ENCODE results near the gene ESYT1. TPM values are rescaled to one million over a fixed set of nuclear protein-coding genes. Genes with fewer than 3 reads are reported as not detected.

Gene ESYT1
- total RNA-seq, 4 donors from 2014 or later, result 151 to 245 (median 214) TPM

GRCh38 chr12:56124133-56124532 is 3.9 kb upstream of the ESYT1 start:
- Histone ChIP-seq H3K4me1 (peaks cover 61 to 77% (median 71%) of the 10 kb centered on the region in 4 donors), H3K36me3 (peaks cover 11 to 24% (median 20%) of the 10 kb centered on the region in 4 donors), H3K4me3 (no peak overlapping the region), H3K27ac (replicated peaks in 1 of 4) (peak overlapping the region; percentile 15 to 98 (median 94)), H3K9me3 (no peaks in the 10 kb centered on the region), H3K27me3 (no peaks in the 10 kb centered on the region)
- DNase-seq (ENCODE audit: extremely low spot score), result no peak
- WGBS, result 87% methylated on average over 4 of the region's 4 CpGs
- intact Hi-C loops (cut with DNase I), result loop anchor here (10.0 kb wide), 2 partner anchors 341 to 511 kb away; partner anchors contain the start of genes BAZ2A and SPRYD4
- TF ChIP-seq CTCF (IDR thresholded peaks at IDR 0.05), result no peak
- no peak for TF ChIP-seq POLR2AphosphoS5 (IDR thresholded peaks at IDR 0.05)
- TF ChIP-seq EP300 (IDR thresholded peaks at IDR 0.05), result no peak
- no peak for TF ChIP-seq POLR2A (IDR thresholded peaks at IDR 0.05; ENCODE audit: low read depth)

- peaks cover 5 to 22% (median 21%) of the 10 kb centered on the region in 4 donors for H3K36me3 ChIP-seq
- peak overlapping the region; percentile 79 to 98 (median 96) for H3K27ac ChIP-seq (replicated peaks in 1 of 4)
- TF ChIP-seq EP300 (IDR thresholded peaks at IDR 0.05) (no peak), POLR2A (IDR thresholded peaks at IDR 0.05; ENCODE audit: low read depth) (no peak), CTCF (IDR thresholded peaks at IDR 0.05) (no peak)
- intact Hi-C loops (cut with DNase I), result loop anchor here (1.0 to 10.0 kb wide), 4 partner anchors 33 to 508 kb away; partner anchors contain the start of genes BAZ2A, SMARCC2 and SPRYD4
- H3K27me3 ChIP-seq, result no peaks in the 10 kb centered on the region
- H3K4me3 ChIP-seq, result peak overlapping the region in 1 of 4 donors; percentile 22
- WGBS, result 41% methylated on average over 3 of the region's 3 CpGs
- peaks cover 52 to 73% (median 64%) of the 10 kb centered on the region in 4 donors for H3K4me1 ChIP-seq
- H3K9me3 ChIP-seq, result no peaks in the 10 kb centered on the region
- no peak for DNase-seq (ENCODE audit: extremely low spot score)
Measured at GRCh38 chr12:56126732-56127239, 1.3 kb upstream of the ESYT1 start.

- H3K27me3 ChIP-seq, result no peaks in the 10 kb centered on the region
- no peaks in the 10 kb centered on the region for H3K9me3 ChIP-seq
- TF ChIP-seq POLR2AphosphoS5 (IDR thresholded peaks at IDR 0.05), result no peak
- TF ChIP-seq POLR2A (IDR thresholded peaks at IDR 0.05; ENCODE audit: low read depth), result no peak
- TF ChIP-seq CTCF (IDR thresholded peaks at IDR 0.05), result no peak
- no peak for TF ChIP-seq EP300 (IDR thresholded peaks at IDR 0.05)
- peaks cover 11 to 25% (median 23%) of the 10 kb centered on the region in 4 donors for H3K36me3 ChIP-seq
- intact Hi-C loops (cut with DNase I), result loop anchor here (2.0 to 10.0 kb wide), 3 partner anchors 61 to 507 kb away; partner anchors contain the start of genes BAZ2A, SMARCC2 and SPRYD4
- H3K4me1 ChIP-seq, result peaks cover 45 to 66% (median 58%) of the 10 kb centered on the region in 4 donors
- peak overlapping the region; percentile 51 to 91 (median 84) for H3K4me3 ChIP-seq
- H3K27ac ChIP-seq (replicated peaks in 1 of 4), result peak overlapping the region; percentile 79 to 98 (median 96)
- DNase-seq (ENCODE audit: extremely low spot score), result no peak
- under 1% methylated on average over 8 of the region's 8 CpGs for WGBS
Measured at GRCh38 chr12:56127485-56127887, 581 bp upstream of the ESYT1 start.

- no peaks in the 10 kb centered on the region for H3K9me3 ChIP-seq
- no peak for DNase-seq (ENCODE audit: extremely low spot score)
- H3K36me3 ChIP-seq, result peaks cover 23 to 37% (median 35%) of the 10 kb centered on the region in 4 donors
- intact Hi-C loops (cut with DNase I), result loop anchor here (10.0 kb wide), 2 partner anchors 336 to 506 kb away; partner anchors contain the start of genes BAZ2A and SPRYD4
- no peak for TF ChIP-seq CTCF (IDR thresholded peaks at IDR 0.05)
- no peak for TF ChIP-seq POLR2A (IDR thresholded peaks at IDR 0.05; ENCODE audit: low read depth)
- no peak for TF ChIP-seq EP300 (IDR thresholded peaks at IDR 0.05)
- TF ChIP-seq POLR2AphosphoS5 (IDR thresholded peaks at IDR 0.05), result no peak
- 0% methylated on average over 19 of the region's 20 CpGs for WGBS
- H3K4me1 ChIP-seq, result peaks cover 37 to 55% (median 49%) of the 10 kb centered on the region in 4 donors
- H3K27ac ChIP-seq (replicated peaks in 1 of 4), result peak overlapping the region; percentile 94 to 98 (median 98)
- H3K27me3 ChIP-seq, result no peaks in the 10 kb centered on the region
- peak overlapping the region; percentile 78 to 91 (median 87) for H3K4me3 ChIP-seq
Measured at GRCh38 chr12:56128670-56129205, 671 bp downstream of the ESYT1 start.
